ENCODE data around the gene TRMT10C.
"Not testable (repeated sequence)": the region's sequence is repeated elsewhere in the genome, so short reads cannot be mapped to it uniquely, and the experiment has no call there.

TRMT10C gene

GRCh38 chr3:101561630-101562328 lies at the start of gene TRMT10C:
TRMT10C (plus strand) TSS chr3:101561868; CDS start chr3:101564782, 2,914 bp downstream.
- DNase-seq: peak; percentile 93 to 95

- no peak for DNase-seq
These were observed 49.3 kb upstream of the TRMT10C start for GRCh38 chr3:101512396-101512645.

- peak; percentile 76 to 82 for DNase-seq
These were observed 48.8 kb upstream of the TRMT10C start, which contains the start of gene SENP7 for GRCh38 chr3:101512646-101513418. SENP7 (minus strand) TSS chr3:101513212; CDS start chr3:101513130, 82 bp downstream.

GRCh38 chr3:101513419-101513986 lies 48.2 kb upstream of the TRMT10C start:
- no peak for DNase-seq

- peak; percentile 63 to 85 for DNase-seq
These were observed 43.2 kb upstream of the TRMT10C start for GRCh38 chr3:101518421-101518871.

- DNase-seq: no peak
These were observed 41.8 kb upstream of the TRMT10C start for GRCh38 chr3:101519685-101520365.

GRCh38 chr3:101521211-101521701 lies 40.4 kb upstream of the TRMT10C start:
- DNase-seq: peak; percentile 69 to 87

- no peak for DNase-seq
These were observed 34.2 kb upstream of the TRMT10C start for GRCh38 chr3:101527441-101527840.

GRCh38 chr3:101527906-101528305 lies 33.8 kb upstream of the TRMT10C start:
- no peak for DNase-seq

GRCh38 chr3:101529816-101530685 lies 31.6 kb upstream of the TRMT10C start:
- no peak for DNase-seq

GRCh38 chr3:101530686-101531047 lies 31.0 kb upstream of the TRMT10C start:
- DNase-seq: peak in 1 of 2 donors; percentile 47

GRCh38 chr3:101531473-101532086 lies 30.1 kb upstream of the TRMT10C start:
- peak; percentile 5 to 45 for DNase-seq

GRCh38 chr3:101532783-101533602 lies 28.7 kb upstream of the TRMT10C start:
- DNase-seq: no peak

GRCh38 chr3:101533603-101533968 lies 28.1 kb upstream of the TRMT10C start:
- DNase-seq: no peak

GRCh38 chr3:101535221-101535620 lies 26.4 kb upstream of the TRMT10C start:
- no peak for DNase-seq

GRCh38 chr3:101536266-101536665 lies 25.4 kb upstream of the TRMT10C start:
- DNase-seq: no peak

GRCh38 chr3:101536955-101537354 lies 24.7 kb upstream of the TRMT10C start:
- DNase-seq: not testable (repeated sequence)

- DNase-seq: no peak
These were observed 18.7 kb upstream of the TRMT10C start for GRCh38 chr3:101542957-101543356.

GRCh38 chr3:101544161-101544850 lies 17.4 kb upstream of the TRMT10C start:
- DNase-seq: no peak

- no peak for DNase-seq
These were observed 13.1 kb upstream of the TRMT10C start for GRCh38 chr3:101548527-101549105.
